ACC112 (cell line): ENCODE results near the gene CARD19.

Source experiments
- H2AFZ ChIP-seq: fragments of 200-600 bp; sonication (generic); one replicate; pipeline ENCODE4 v1.6.0; 2017; ENCODE audit warnings: antibody characterized with exemption, low read length; ENCODE audit not compliant: unreplicated experiment
- H3K27ac ChIP-seq: fragments of 200-600 bp; sonication (generic); 2 replicates; pipeline ENCODE4 v1.5.1; 2014; ENCODE audit warnings: low read depth, mild to moderate bottlenecking, antibody characterized with exemption, low read length, moderate library complexity
- H3K27me3 ChIP-seq: fragments of 200-600 bp; sonication (generic); 2 replicates; pipeline ENCODE4 v1.6.1; 2014; ENCODE audit warnings: mild to moderate bottlenecking, antibody characterized with exemption, low read length, moderate library complexity, mixed read lengths; ENCODE audit not compliant: insufficient read depth
- H3K36me3 ChIP-seq: fragments of 200-600 bp; sonication (generic); 2 replicates; pipeline ENCODE4 v1.6.1; 2016; ENCODE audit warnings: mild to moderate bottlenecking, antibody characterized with exemption, low read length, moderate library complexity, mixed read lengths; ENCODE audit not compliant: insufficient read depth
- H3K4me1 ChIP-seq: fragments of 200-600 bp; sonication (generic); one replicate; pipeline ENCODE4 v1.6.1; 2016; ENCODE audit warnings: low read length, mixed read lengths; ENCODE audit not compliant: insufficient read depth, unreplicated experiment, control insufficient read depth
- H3K4me3 ChIP-seq: fragments of 200-600 bp; sonication (generic); 2 replicates; pipeline ENCODE4 v1.5.1; 2014; ENCODE audit warnings: mild to moderate bottlenecking, low read depth, low read length
- H3K79me2 ChIP-seq: fragments of 200-600 bp; sonication (generic); one replicate; pipeline ENCODE4 v1.6.0; 2016; ENCODE audit warnings: low read length; ENCODE audit not compliant: control insufficient read depth, unreplicated experiment, insufficient read depth

Gene CARD19

DNA sequence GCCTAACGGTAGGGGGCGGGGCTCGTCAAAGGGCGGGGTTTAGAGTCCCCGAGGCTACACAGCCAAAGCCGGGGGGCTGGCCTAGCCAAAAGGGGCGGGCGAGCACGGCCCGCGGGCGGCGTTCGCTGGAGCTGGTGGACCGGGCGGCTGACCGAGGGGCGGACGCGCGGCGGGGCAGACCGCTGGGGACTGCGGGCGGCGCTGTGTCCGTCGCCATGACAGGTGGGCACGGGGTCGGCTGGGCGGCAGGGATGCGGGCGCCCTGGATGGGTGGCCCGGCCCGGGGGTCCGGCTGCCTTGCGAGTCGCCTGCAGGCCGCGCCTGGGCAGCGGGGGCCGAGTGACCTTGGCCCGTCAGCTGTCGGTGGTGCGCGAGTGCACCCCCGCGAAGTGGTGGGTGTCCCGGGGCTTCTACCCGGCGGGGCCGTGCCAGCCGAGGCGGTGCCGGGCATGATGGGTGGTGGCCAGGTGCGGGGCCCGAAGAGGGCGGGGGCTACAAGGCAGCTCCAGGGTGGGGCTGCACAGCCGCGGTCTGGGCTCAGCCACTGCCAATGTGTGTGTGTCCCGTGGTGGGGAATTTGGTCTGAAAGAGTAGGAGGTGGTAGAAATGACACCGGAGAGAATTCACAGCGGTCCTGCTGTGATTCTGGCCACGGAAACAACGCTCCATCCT, at the start of gene CARD19:
CARD19 (plus strand) TSS at position 87 of the 672 bp plus-strand sequence; CDS start at position 216, 129 bp downstream.
- Histone ChIP-seq H2AFZ (peak within 1 kb of the TSS; percentile 83), H3K4me1 (peaks cover 56% of the 10 kb centered on the region), H3K4me3 (peak within 1 kb of the TSS; percentile 98), H3K79me2 (peaks cover 46% of the 10 kb centered on the region), H3K27me3 (no peaks in the 10 kb centered on the region), H3K36me3 (no peaks in the 10 kb centered on the region), H3K27ac (peak within 1 kb of the TSS; percentile 79)

GRCh38 chr9:93048566-93049448, 47.2 kb upstream of the CARD19 start:
- Histone ChIP-seq H3K79me2 (no peaks in the 10 kb centered on the region), H3K4me3 (no peak overlapping the region), H2AFZ (no peak overlapping the region), H3K27ac (no peak overlapping the region), H3K4me1 (no peaks in the 10 kb centered on the region), H3K36me3 (no peaks in the 10 kb centered on the region), H3K27me3 (no peaks in the 10 kb centered on the region)

DNA sequence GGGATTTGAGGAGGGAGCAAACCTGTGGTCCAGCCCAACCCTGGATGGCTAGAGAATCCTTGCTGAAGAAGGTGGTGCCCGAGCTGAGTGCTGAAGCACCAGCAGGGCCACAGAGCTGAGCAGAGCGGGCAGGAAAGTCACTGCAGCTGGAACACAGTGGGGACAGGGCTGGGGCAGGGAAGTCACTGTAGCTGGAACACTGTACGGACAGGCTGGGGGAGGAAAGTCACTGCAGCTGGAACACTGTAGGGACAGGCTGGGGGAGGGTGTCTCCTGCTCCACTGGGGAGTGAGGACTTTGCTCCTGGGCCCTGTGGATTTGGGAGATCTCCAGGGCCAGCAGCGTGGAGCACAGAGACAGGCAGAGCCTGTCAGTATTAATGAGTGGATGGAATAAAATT, 46.5 kb upstream of the CARD19 start:
- Histone ChIP-seq H3K36me3 (no peaks in the 10 kb centered on the region), H2AFZ (no peak overlapping the region), H3K4me1 (no peaks in the 10 kb centered on the region), H3K79me2 (no peaks in the 10 kb centered on the region), H3K27me3 (no peaks in the 10 kb centered on the region), H3K4me3 (no peak overlapping the region), H3K27ac (no peak overlapping the region)

- Histone ChIP-seq H3K4me1 (no peaks in the 10 kb centered on the region), H3K4me3 (no peak overlapping the region), H3K79me2 (no peaks in the 10 kb centered on the region), H3K27ac (no peak overlapping the region), H3K27me3 (no peaks in the 10 kb centered on the region), H3K36me3 (no peaks in the 10 kb centered on the region), H2AFZ (no peak overlapping the region)
Measured at GRCh38 chr9:93050231-93050630, 45.8 kb upstream of the CARD19 start.

- Histone ChIP-seq H3K79me2 (no peaks in the 10 kb centered on the region), H3K4me3 (no peak overlapping the region), H3K36me3 (no peaks in the 10 kb centered on the region), H3K27me3 (no peaks in the 10 kb centered on the region), H3K4me1 (no peaks in the 10 kb centered on the region), H2AFZ (no peak overlapping the region), H3K27ac (no peak overlapping the region)
Measured at GRCh38 chr9:93051680-93052089, 44.3 kb upstream of the CARD19 start.

DNA sequence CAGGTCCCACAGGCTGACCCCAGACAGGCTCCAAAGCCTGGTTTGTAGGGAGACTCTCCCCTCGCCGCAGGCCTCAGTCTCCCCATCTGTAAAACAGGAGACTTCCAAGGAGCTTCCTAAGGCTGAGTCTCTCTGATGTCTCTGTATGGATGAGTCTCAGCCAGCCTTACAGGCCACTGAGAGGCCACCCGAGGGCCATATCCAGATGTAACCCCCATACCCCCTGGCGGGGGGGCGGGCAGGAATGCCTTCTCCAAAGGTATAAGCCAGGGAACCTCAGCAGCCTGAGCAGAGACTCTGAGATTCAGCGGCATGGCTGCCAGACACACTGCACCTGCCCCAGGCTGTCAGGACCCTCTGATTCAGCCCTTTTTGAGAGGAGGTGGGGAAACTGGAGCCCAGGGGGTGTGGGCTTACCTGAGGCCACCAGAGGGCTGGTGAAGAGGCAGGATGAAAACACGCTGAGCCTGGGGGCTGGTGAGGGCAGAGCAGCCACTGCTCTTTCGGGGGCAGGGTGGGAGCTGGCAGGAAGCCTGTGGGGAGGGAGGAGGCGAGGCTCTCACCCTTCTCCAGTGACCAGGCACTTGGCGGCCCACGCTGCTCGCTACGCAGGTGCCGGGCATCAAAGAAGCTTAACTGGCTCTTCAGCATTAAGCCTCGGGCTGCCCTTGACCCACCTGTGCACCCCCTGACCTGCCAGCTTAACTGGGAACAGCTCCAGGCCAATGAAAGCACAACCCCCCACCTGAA, 43.1 kb upstream of the CARD19 start:
- Histone ChIP-seq H3K79me2 (no peaks in the 10 kb centered on the region), H2AFZ (no peak overlapping the region), H3K4me3 (no peak overlapping the region), H3K4me1 (no peaks in the 10 kb centered on the region), H3K27ac (no peak overlapping the region), H3K36me3 (no peaks in the 10 kb centered on the region), H3K27me3 (no peaks in the 10 kb centered on the region)

DNA sequence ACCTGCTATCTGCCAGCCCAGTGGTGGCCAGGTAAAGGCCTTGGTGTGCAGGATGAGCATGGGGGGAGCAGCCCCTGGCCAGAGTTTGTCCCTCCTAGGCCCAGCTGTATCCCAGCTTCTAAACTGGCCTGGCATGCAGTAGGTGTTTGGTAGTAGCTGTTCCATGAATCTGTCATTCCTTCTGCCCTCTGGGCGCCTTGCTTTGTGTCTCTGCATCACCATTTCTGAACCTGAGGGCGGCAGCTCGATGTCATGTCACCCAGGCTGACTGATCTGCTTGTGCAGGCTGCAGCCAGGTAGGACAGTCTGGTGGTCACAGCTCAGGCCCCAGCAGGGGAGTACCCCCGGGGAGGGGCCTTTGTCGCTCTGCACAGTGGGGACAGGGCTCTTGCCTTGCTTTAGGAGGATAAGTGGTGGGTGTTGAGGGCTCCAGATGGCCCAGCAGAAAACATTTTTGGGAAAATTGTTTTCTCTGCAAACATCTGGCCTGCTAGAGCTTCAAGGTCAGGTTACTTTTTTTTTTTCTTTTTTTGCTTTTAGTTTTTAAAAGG, 42.2 kb upstream of the CARD19 start:
- H3K36me3 ChIP-seq, result no peaks in the 10 kb centered on the region
- no peak overlapping the region for H3K4me3 ChIP-seq
- no peaks in the 10 kb centered on the region for H3K79me2 ChIP-seq
- H3K27ac ChIP-seq, result no peak overlapping the region
- H3K27me3 ChIP-seq, result no peaks in the 10 kb centered on the region
- no peaks in the 10 kb centered on the region for H3K4me1 ChIP-seq
- no peak overlapping the region for H2AFZ ChIP-seq

GRCh38 chr9:93054758-93055704, 41.0 kb upstream of the CARD19 start:
- no peaks in the 10 kb centered on the region for H3K79me2 ChIP-seq
- H3K4me3 ChIP-seq, result no peak overlapping the region
- no peak overlapping the region for H2AFZ ChIP-seq
- peaks cover 1% of the 10 kb centered on the region for H3K4me1 ChIP-seq
- H3K36me3 ChIP-seq, result no peaks in the 10 kb centered on the region
- H3K27me3 ChIP-seq, result no peaks in the 10 kb centered on the region
- no peak overlapping the region for H3K27ac ChIP-seq

GRCh38 chr9:93057042-93057702, 38.8 kb upstream of the CARD19 start:
- Histone ChIP-seq H3K4me3 (no peak overlapping the region), H3K36me3 (no peaks in the 10 kb centered on the region), H3K4me1 (peaks cover 16% of the 10 kb centered on the region), H3K27me3 (no peaks in the 10 kb centered on the region), H3K79me2 (no peaks in the 10 kb centered on the region), H2AFZ (no peak overlapping the region), H3K27ac (no peak overlapping the region)
